ENCODE data around the gene TUBB2B. TPM values are rescaled to one million over a fixed set of nuclear protein-coding genes. Genes with fewer than 3 reads are reported as not detected.

TUBB2B gene
- polyA plus RNA-seq, 2 of the 4 experiments (the other 2 are of a cell fraction) = 10.8 to 18.0 TPM

DNA sequence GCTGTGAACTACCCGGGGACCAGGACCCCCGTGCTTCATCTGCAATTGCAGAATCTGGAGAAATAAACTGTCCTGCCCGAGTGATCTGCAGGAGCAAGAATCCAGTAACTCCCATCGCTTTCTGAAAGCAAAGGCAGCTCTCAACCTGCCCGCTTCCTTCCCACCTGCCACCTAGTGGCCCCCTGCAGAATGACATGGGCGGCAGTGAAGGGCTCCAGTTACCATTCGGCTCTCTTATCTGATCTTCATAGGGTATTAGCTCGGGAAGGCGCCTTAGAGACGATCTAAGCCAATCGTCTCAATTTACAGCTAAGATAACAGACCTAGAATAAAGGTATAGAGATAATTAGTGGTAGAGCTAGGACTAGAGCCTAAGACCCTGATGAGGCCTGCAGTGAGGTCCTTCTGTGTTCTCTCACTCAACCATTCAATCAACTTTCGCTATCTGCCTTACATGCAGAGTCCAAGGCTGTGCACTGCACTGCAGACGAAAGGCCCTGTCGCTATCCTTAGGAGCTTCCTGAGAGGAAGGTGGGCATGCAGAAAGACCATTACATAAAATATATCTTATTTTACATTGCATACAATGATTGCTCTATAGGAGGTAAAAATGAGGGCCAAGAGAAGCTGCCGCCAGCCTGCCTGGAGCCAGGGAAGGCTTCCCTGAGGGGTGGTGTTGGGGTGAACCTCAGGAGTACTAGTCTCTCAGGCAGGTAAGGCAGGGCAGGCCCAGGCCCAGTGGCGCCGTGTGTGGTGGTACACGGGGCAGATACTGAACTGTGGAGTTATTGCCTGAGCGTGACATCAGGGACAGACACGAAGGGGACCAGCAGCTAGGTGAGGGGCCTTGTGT lies 24.2 kb upstream of the TUBB2B start:
- ChIA-PET POLR2A (interaction anchor here (0.6 to 3.2 kb wide), 3 partner anchors 21 to 94 kb away, joined by 4 to 9 read pairs (median 4); partner anchors contain the start of gene TUBB2A), CTCF (interaction anchor here (0.6 to 6.8 kb wide), 29 partner anchors 10 to 183 kb away, joined by 3 to 54 read pairs (median 6); partner anchors contain the start of genes RIPK1 and TUBB2A)
- TF ChIP-seq TP53 (CRISPR knock-in tag; IDR thresholded peaks at IDR 0.05) = no peak
- TF ChIP-seq, protein P1, sequence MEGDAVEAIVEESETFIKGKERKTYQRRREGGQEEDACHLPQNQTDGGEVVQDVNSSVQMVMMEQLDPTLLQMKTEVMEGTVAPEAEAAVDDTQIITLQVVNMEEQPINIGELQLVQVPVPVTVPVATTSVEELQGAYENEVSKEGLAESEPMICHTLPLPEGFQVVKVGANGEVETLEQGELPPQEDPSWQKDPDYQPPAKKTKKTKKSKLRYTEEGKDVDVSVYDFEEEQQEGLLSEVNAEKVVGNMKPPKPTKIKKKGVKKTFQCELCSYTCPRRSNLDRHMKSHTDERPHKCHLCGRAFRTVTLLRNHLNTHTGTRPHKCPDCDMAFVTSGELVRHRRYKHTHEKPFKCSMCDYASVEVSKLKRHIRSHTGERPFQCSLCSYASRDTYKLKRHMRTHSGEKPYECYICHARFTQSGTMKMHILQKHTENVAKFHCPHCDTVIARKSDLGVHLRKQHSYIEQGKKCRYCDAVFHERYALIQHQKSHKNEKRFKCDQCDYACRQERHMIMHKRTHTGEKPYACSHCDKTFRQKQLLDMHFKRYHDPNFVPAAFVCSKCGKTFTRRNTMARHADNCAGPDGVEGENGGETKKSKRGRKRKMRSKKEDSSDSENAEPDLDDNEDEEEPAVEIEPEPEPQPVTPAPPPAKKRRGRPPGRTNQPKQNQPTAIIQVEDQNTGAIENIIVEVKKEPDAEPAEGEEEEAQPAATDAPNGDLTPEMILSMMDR (IDR thresholded peaks at IDR 0.05) = peak; percentile 78
- TF ChIP-seq NPAS2 (CRISPR knock-in tag; IDR thresholded peaks at IDR 0.05; ENCODE audit: borderline replicate concordance) = no peak
- peak; percentile 36; the same call in 1 of the 2 replicates for TF ChIP-seq GATA3 (IDR thresholded peaks at IDR 0.05; ENCODE audit: borderline replicate concordance)
- no peak for TF ChIP-seq CBX8 (IDR thresholded peaks at IDR 0.05)
- TF ChIP-seq, protein P2, sequence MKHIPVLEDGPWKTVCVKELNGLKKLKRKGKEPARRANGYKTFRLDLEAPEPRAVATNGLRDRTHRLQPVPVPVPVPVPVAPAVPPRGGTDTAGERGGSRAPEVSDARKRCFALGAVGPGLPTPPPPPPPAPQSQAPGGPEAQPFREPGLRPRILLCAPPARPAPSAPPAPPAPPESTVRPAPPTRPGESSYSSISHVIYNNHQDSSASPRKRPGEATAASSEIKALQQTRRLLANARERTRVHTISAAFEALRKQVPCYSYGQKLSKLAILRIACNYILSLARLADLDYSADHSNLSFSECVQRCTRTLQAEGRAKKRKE (CRISPR knock-in tag; IDR thresholded peaks at IDR 0.05; ENCODE audit: low read depth) = no peak
- peak; percentile 69 to 80 for TF ChIP-seq RAD21 (conservative IDR thresholded peaks at IDR 0.05 in 1 of 2, IDR thresholded peaks at IDR 0.05 in 1 of 2)
- no peak for TF ChIP-seq MAFK (IDR thresholded peaks at IDR 0.05; ENCODE audit: partially characterized antibody)
- TF ChIP-seq, protein P3, sequence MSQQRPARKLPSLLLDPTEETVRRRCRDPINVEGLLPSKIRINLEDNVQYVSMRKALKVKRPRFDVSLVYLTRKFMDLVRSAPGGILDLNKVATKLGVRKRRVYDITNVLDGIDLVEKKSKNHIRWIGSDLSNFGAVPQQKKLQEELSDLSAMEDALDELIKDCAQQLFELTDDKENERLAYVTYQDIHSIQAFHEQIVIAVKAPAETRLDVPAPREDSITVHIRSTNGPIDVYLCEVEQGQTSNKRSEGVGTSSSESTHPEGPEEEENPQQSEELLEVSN (IDR thresholded peaks at IDR 0.05; ENCODE audit: borderline replicate concordance, low read depth) = no peak
- TF ChIP-seq FOSL2 (IDR thresholded peaks at IDR 0.05) = no peak
- no peak for TF ChIP-seq FOSL2 (CRISPR knock-in tag; IDR thresholded peaks at IDR 0.05)
- no peak for TF ChIP-seq KDM5A (IDR thresholded peaks at IDR 0.05)
- TF ChIP-seq SREBF2 (IDR thresholded peaks at IDR 0.05) = no peak
- TF ChIP-seq, protein P4, sequence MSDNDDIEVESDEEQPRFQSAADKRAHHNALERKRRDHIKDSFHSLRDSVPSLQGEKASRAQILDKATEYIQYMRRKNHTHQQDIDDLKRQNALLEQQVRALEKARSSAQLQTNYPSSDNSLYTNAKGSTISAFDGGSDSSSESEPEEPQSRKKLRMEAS (IDR thresholded peaks at IDR 0.05) = no peak
- no peak for TF ChIP-seq HDAC2 (IDR thresholded peaks at IDR 0.05)
- TF ChIP-seq SMC3 (IDR thresholded peaks at IDR 0.05) = peak; percentile 84
- H3K27ac ChIP-seq = peak overlapping the region; percentile 45 to 51; a peak in 3 of 6 replicates
- peak overlapping the region; percentile 56 for H3K4me2 ChIP-seq
- peak; percentile 81 to 91 for ATAC-seq
- WGBS (ENCODE audit: missing lambda C conversion rate) = 35% methylated on average over 19 of the region's 20 CpGs
- DNase-seq (ENCODE audit: low read depth in 1 of 2, low spot score in 1 of 2) = peak; percentile 69 to 75
- no peak overlapping the region for H3K4me3 ChIP-seq
- FAIRE-seq = no peak
- H3K9me3 ChIP-seq = no peaks in the 10 kb centered on the region
- peaks cover 6% of the 10 kb centered on the region; the same call in 1 of the 3 replicates for H3K4me1 ChIP-seq

DNA sequence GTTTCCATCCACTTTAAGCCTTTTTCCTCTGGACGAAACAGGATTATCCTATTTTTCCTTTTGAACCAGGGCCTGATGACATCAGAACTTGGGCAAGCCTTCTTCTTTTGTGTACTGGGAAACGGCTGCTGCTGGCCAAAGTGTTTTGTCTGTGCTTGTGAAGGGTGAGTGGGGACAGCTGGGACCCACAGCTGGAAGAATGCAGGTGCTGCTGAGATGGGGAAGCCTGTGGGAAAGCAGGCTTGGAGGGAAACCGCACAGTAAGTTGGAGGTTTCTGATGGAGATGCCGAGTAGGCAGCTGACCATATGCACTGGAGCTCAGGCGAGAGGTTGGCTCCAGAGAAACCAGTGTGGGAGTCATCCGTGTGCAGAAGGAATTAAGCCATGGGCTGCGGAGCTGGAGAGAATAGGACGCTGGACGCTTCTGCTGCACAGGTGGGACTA lies 22.8 kb upstream of the TUBB2B start:
- CTCF ChIA-PET = interaction anchor here (0.9 to 6.8 kb wide), 10 partner anchors 12 to 125 kb away, joined by 4 to 54 read pairs (median 7); no protein-coding TSS in a partner anchor

More for the DNA sequence above, 22.8 kb upstream of the TUBB2B start:
- no peak for FAIRE-seq
- POLR2A ChIA-PET = interaction anchor here (3.2 kb wide), 1 partner anchor 93 kb away, joined by 9 read pairs; the partner anchor contains the start of gene TUBB2A
- no peak overlapping the region for H3K4me2 ChIP-seq
- peaks cover 6% of the 10 kb centered on the region; the same call in 1 of the 3 replicates for H3K4me1 ChIP-seq
- no peak for ATAC-seq
- TF ChIP-seq CBX2 (IDR thresholded peaks at IDR 0.05; ENCODE audit: borderline replicate concordance, low read depth) (no peak), TFCP2L1 (CRISPR knock-in tag; IDR thresholded peaks at IDR 0.05) (no peak), SMC3 (IDR thresholded peaks at IDR 0.05) (no peak), HEYL (CRISPR knock-in tag; IDR thresholded peaks at IDR 0.05) (no peak), SREBF2 (IDR thresholded peaks at IDR 0.05) (no peak), RCOR1 (IDR thresholded peaks at IDR 0.05; ENCODE audit: low read depth, low read length) (no peak), GATA3 (IDR thresholded peaks at IDR 0.05; ENCODE audit: borderline replicate concordance) (no peak), FOSL2 (IDR thresholded peaks at IDR 0.05) (no peak), FOSL2 (CRISPR knock-in tag; IDR thresholded peaks at IDR 0.05) (no peak), NFE2L2 (conservative IDR thresholded peaks at IDR 0.05; ENCODE audit: low read length) (no peak), CHD2 (IDR thresholded peaks at IDR 0.05; ENCODE audit: low read length, partially characterized antibody) (no peak), EHF (CRISPR knock-in tag; IDR thresholded peaks at IDR 0.05) (no peak), KDM5A (IDR thresholded peaks at IDR 0.05) (no peak), FOSB (CRISPR knock-in tag; IDR thresholded peaks at IDR 0.05) (no peak), KDM1A (IDR thresholded peaks at IDR 0.05; ENCODE audit: low read depth) (no peak)
- TF ChIP-seq, protein P5, sequence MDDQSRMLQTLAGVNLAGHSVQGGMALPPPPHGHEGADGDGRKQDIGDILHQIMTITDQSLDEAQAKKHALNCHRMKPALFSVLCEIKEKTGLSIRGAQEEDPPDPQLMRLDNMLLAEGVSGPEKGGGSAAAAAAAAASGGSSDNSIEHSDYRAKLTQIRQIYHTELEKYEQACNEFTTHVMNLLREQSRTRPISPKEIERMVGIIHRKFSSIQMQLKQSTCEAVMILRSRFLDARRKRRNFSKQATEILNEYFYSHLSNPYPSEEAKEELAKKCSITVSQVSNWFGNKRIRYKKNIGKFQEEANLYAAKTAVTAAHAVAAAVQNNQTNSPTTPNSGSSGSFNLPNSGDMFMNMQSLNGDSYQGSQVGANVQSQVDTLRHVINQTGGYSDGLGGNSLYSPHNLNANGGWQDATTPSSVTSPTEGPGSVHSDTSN (IDR thresholded peaks at IDR 0.05) = no peak
- TF ChIP-seq, protein P6, sequence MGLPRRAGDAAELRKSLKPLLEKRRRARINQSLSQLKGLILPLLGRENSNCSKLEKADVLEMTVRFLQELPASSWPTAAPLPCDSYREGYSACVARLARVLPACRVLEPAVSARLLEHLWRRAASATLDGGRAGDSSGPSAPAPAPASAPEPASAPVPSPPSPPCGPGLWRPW (IDR thresholded peaks at IDR 0.05) = no peak
- no peak for DNase-seq (ENCODE audit: low read depth in 1 of 2, low spot score in 1 of 2)
- WGBS (ENCODE audit: missing lambda C conversion rate) = 85% methylated on average over 9 of the region's 9 CpGs
- no peak overlapping the region for H3K4me3 ChIP-seq
- H3K27ac ChIP-seq = no peak overlapping the region
- H3K9me3 ChIP-seq = no peaks in the 10 kb centered on the region

Data from A549 (cell line).